ENCODE measurements around the gene KRTAP4-11. TPM values are rescaled to one million over a fixed set of nuclear protein-coding genes. Genes with fewer than 3 reads are reported as not detected.

Gene KRTAP4-11
- total and polyA plus RNA-seq, 2 donors (not counting 1 experiment from before 2014, with no cell fraction given), result not detected

- Histone ChIP-seq H2AFZ (ENCODE audit: low read length) (no peak overlapping the region), H3K9ac (ENCODE audit: insufficient read depth, low read length) (no peak overlapping the region), H3K79me2 (ENCODE audit: control insufficient read depth, insufficient read depth, low read length) (no peaks in the 10 kb centered on the region), H3K4me1 (ENCODE audit: control insufficient read depth, extremely low read depth, insufficient read depth, low read length) (no peaks in the 10 kb centered on the region), H3K27ac (ENCODE audit: insufficient read depth, low read length) (no peak overlapping the region), H4K20me1 (ENCODE audit: control insufficient read depth, extremely low read depth, insufficient read depth, low read length) (no peaks in the 10 kb centered on the region), H3K36me3 (ENCODE audit: control insufficient read depth, insufficient read depth, low read length) (no peaks in the 10 kb centered on the region), H3K9me3 (ENCODE audit: control insufficient read depth, insufficient read depth, low read depth, low read length) (no peaks in the 10 kb centered on the region), H3K4me2 (ENCODE audit: extremely low read depth, insufficient read depth, low read length) (no peak overlapping the region), H3K27me3 (ENCODE audit: control insufficient read depth, insufficient read depth, low read length) (no peaks in the 10 kb centered on the region), H3K4me3 (replicated peaks in 1 of 4; ENCODE audit: control extremely low read depth in 1 of 4, insufficient read depth in 1 of 4, low read depth in 3 of 4, low read length in 4 of 4) (no peak overlapping the region)
- TF ChIP-seq EZH2 (IDR thresholded peaks at IDR 0.05; ENCODE audit: low read length, missing control alignments), result no peak
- TF ChIP-seq, protein P1, sequence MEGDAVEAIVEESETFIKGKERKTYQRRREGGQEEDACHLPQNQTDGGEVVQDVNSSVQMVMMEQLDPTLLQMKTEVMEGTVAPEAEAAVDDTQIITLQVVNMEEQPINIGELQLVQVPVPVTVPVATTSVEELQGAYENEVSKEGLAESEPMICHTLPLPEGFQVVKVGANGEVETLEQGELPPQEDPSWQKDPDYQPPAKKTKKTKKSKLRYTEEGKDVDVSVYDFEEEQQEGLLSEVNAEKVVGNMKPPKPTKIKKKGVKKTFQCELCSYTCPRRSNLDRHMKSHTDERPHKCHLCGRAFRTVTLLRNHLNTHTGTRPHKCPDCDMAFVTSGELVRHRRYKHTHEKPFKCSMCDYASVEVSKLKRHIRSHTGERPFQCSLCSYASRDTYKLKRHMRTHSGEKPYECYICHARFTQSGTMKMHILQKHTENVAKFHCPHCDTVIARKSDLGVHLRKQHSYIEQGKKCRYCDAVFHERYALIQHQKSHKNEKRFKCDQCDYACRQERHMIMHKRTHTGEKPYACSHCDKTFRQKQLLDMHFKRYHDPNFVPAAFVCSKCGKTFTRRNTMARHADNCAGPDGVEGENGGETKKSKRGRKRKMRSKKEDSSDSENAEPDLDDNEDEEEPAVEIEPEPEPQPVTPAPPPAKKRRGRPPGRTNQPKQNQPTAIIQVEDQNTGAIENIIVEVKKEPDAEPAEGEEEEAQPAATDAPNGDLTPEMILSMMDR (conservative IDR thresholded peaks at IDR 0.05 in 1 of 2, IDR thresholded peaks at IDR 0.05 in 1 of 2; ENCODE audit: low read depth in 1 of 2, low read length in 2 of 2), result no peak
- no peak for DNase-seq (ENCODE audit: low read depth in 2 of 2)
These were observed 29.5 kb upstream of the KRTAP4-11 start for GRCh38 chr17:41147531-41148204.

DNA sequence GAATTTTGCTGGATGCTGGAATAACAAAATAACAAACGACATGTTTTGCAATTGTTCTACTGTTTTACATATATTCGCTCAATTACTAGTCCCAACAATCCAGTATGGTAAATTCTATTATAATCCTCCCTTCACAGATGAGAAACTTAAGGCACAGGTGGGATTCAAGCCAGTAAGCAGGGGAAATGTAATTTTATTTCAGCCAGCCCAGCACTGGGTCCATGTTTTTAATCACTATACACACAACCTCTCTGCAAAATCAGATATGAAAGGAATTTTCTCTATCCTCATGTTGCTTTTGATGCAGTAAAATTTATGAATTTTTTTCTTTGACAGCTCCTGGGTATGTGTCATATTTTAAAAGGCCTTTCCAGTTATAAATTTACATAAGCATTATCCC, 27.1 kb upstream of the KRTAP4-11 start:
- H4K20me1 ChIP-seq (ENCODE audit: control insufficient read depth, extremely low read depth, insufficient read depth, low read length), result no peaks in the 10 kb centered on the region
- no peak for DNase-seq (ENCODE audit: low read depth in 2 of 2)
- H3K4me3 ChIP-seq (replicated peaks in 1 of 4; ENCODE audit: control extremely low read depth in 1 of 4, insufficient read depth in 1 of 4, low read depth in 3 of 4, low read length in 4 of 4), result no peak overlapping the region
- H3K4me2 ChIP-seq (ENCODE audit: extremely low read depth, insufficient read depth, low read length), result no peak overlapping the region
- H2AFZ ChIP-seq (ENCODE audit: low read length), result no peak overlapping the region
- no peak overlapping the region for H3K27ac ChIP-seq (ENCODE audit: insufficient read depth, low read length)
- TF ChIP-seq, protein P1 (conservative IDR thresholded peaks at IDR 0.05 in 1 of 2, IDR thresholded peaks at IDR 0.05 in 1 of 2; ENCODE audit: low read depth in 1 of 2, low read length in 2 of 2), result no peak
- no peak for TF ChIP-seq EZH2 (IDR thresholded peaks at IDR 0.05; ENCODE audit: low read length, missing control alignments)
- H3K4me1 ChIP-seq (ENCODE audit: control insufficient read depth, extremely low read depth, insufficient read depth, low read length), result no peaks in the 10 kb centered on the region
- no peaks in the 10 kb centered on the region for H3K27me3 ChIP-seq (ENCODE audit: control insufficient read depth, insufficient read depth, low read length)
- H3K79me2 ChIP-seq (ENCODE audit: control insufficient read depth, insufficient read depth, low read length), result no peaks in the 10 kb centered on the region
- no peaks in the 10 kb centered on the region for H3K9me3 ChIP-seq (ENCODE audit: control insufficient read depth, insufficient read depth, low read depth, low read length)
- no peaks in the 10 kb centered on the region for H3K36me3 ChIP-seq (ENCODE audit: control insufficient read depth, insufficient read depth, low read length)
- H3K9ac ChIP-seq (ENCODE audit: insufficient read depth, low read length), result no peak overlapping the region

- no peak for DNase-seq (ENCODE audit: low read depth in 2 of 2)
- no peaks in the 10 kb centered on the region for H4K20me1 ChIP-seq (ENCODE audit: control insufficient read depth, extremely low read depth, insufficient read depth, low read length)
- no peak overlapping the region for H3K4me3 ChIP-seq (replicated peaks in 1 of 4; ENCODE audit: control extremely low read depth in 1 of 4, insufficient read depth in 1 of 4, low read depth in 3 of 4, low read length in 4 of 4)
- no peak overlapping the region for H3K9ac ChIP-seq (ENCODE audit: insufficient read depth, low read length)
- no peaks in the 10 kb centered on the region for H3K27me3 ChIP-seq (ENCODE audit: control insufficient read depth, insufficient read depth, low read length)
- H3K4me2 ChIP-seq (ENCODE audit: extremely low read depth, insufficient read depth, low read length), result no peak overlapping the region
- H3K27ac ChIP-seq (ENCODE audit: insufficient read depth, low read length), result no peak overlapping the region
- H2AFZ ChIP-seq (ENCODE audit: low read length), result no peak overlapping the region
- H3K79me2 ChIP-seq (ENCODE audit: control insufficient read depth, insufficient read depth, low read length), result no peaks in the 10 kb centered on the region
- H3K9me3 ChIP-seq (ENCODE audit: control insufficient read depth, insufficient read depth, low read depth, low read length), result no peaks in the 10 kb centered on the region
- TF ChIP-seq EZH2 (IDR thresholded peaks at IDR 0.05; ENCODE audit: low read length, missing control alignments), result no peak
- TF ChIP-seq, protein P1 (conservative IDR thresholded peaks at IDR 0.05 in 1 of 2, IDR thresholded peaks at IDR 0.05 in 1 of 2; ENCODE audit: low read depth in 1 of 2, low read length in 2 of 2), result no peak
- H3K36me3 ChIP-seq (ENCODE audit: control insufficient read depth, insufficient read depth, low read length), result no peaks in the 10 kb centered on the region
- H3K4me1 ChIP-seq (ENCODE audit: control insufficient read depth, extremely low read depth, insufficient read depth, low read length), result no peaks in the 10 kb centered on the region
These were observed 26.7 kb upstream of the KRTAP4-11 start for GRCh38 chr17:41144846-41145245.
